ENCODE measurements around the gene CD101.

DNA sequence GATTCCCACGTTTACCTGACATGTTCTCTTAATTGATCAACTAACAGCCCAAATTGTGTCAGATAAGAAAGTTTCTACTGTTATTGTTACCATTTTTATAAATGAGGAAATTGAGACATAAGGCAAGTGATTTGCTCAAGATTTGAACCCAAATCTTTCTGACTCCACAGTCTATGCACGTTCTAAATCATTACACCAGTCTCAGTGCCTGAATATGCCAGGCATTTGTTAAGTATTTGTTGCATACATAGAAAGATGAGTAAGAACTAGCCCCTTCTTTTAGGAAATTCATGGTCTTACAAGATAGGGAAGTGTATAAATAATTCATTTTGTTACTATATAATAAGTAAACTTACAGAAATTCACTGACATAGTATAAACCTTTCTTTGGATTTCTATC, 7.1 kb upstream of the CD101 start:
- TF ChIP-seq POLR2A (IDR thresholded peaks at IDR 0.05; ENCODE audit: low read depth, low read length) (no peak), POLR2AphosphoS5 (IDR thresholded peaks at IDR 0.05; ENCODE audit: low read depth, low read length) (no peak), TAF1 (IDR thresholded peaks at IDR 0.05; ENCODE audit: low read depth, low read length) (no peak), SPI1 (IDR thresholded peaks at IDR 0.05; ENCODE audit: low read depth, low read length) (no peak)
